SHP77 treated with DMSO at 0.1 percent for 48 hours (cell line): Measurements from ENCODE around the gene RHEB.

Source experiments
- DNase-seq: peaks from one replicate; lab custom pipeline; 2025; lab: John Stamatoyannopoulos, UW

RHEB gene

GRCh38 chr7:151448261-151449252, 71.1 kb downstream of the RHEB start:
- peak; percentile 12 for DNase-seq

- no peak for DNase-seq
These were observed 71.8 kb downstream of the RHEB start for GRCh38 chr7:151447901-151448260.

- no peak for DNase-seq
These were observed 72.4 kb downstream of the RHEB start for GRCh38 chr7:151447312-151447711.

- DNase-seq = no peak
These were observed 73.3 kb downstream of the RHEB start for GRCh38 chr7:151446412-151446811.

GRCh38 chr7:151444632-151445031, 75.1 kb downstream of the RHEB start:
- no peak for DNase-seq

GRCh38 chr7:151442776-151443496, 76.8 kb downstream of the RHEB start:
- no peak for DNase-seq

GRCh38 chr7:151440799-151441445, 78.8 kb downstream of the RHEB start:
- no peak for DNase-seq

GRCh38 chr7:151439855-151440798, 79.6 kb downstream of the RHEB start, which contains the start of gene CRYGN:
Gene CRYGN (minus strand): TSS chr7:151440141. CDS start chr7:151439917, 224 bp downstream.
- DNase-seq = no peak

GRCh38 chr7:151438864-151439601, 80.7 kb downstream of the RHEB start:
- no peak for DNase-seq

GRCh38 chr7:151437866-151438516, 81.7 kb downstream of the RHEB start:
- DNase-seq = no peak

- no peak for DNase-seq
These were observed 82.5 kb downstream of the RHEB start for GRCh38 chr7:151437159-151437553.

- no peak for DNase-seq
These were observed 83.1 kb downstream of the RHEB start for GRCh38 chr7:151436446-151437158.

GRCh38 chr7:151435971-151436370, 83.7 kb downstream of the RHEB start:
- DNase-seq = no peak

- no peak for DNase-seq
These were observed 84.4 kb downstream of the RHEB start for GRCh38 chr7:151435103-151435916.

- no peak for DNase-seq
These were observed 85.1 kb downstream of the RHEB start for GRCh38 chr7:151434549-151434948.

- no peak for DNase-seq
These were observed 85.8 kb downstream of the RHEB start for GRCh38 chr7:151433721-151434400.

GRCh38 chr7:151432658-151433521, 86.8 kb downstream of the RHEB start:
- no peak for DNase-seq
